H1 (cell line): ENCODE results near the gene FAM181B. TPM values are rescaled to one million over a fixed set of nuclear protein-coding genes. Genes with fewer than 3 reads are reported as not detected.

Source experiments
- CTBP2 ChIP-seq: IDR thresholded peaks from 2 replicates; pipeline ENCODE4 v1.7.0; 2011; ENCODE audit warnings: borderline replicate concordance, mild to moderate bottlenecking, moderate library complexity, mixed read lengths, low read length; ENCODE audit not compliant: insufficient read depth, insufficient read length
- EP300 ChIP-seq, 2 experiments: IDR thresholded peaks; 1 replicate in 1 of 2; 2 replicates in 1 of 2; pipeline ENCODE4 v1.6.1; 2011 to 2012; ENCODE audit warnings: low read depth in 2 of 2, low read length in 2 of 2, mild to moderate bottlenecking in 2 of 2, borderline replicate concordance in 1 of 2, inconsistent platforms in 1 of 2, moderate library complexity in 1 of 2
- polyA plus RNA-seq, 7 experiments: library from polyadenylated mRNA; depleted of rRNA in 3 of 7; stranded (reverse) in 5 of 7; unstranded in 2 of 7; fragments of >200 nt in 5 of 7; fragments of 200-250 nt in 2 of 7; gene quantifications; 1 replicate in 5 of 7; 2 replicates in 1 of 7; 4 replicates in 1 of 7; pipeline versions ENCODE4 v1.2.1 to v1.2.3, GENCODE V29; 2011 to 2013; ENCODE audit warnings: missing spikeins in 2 of 7, mixed read lengths in 2 of 7
- total RNA-seq: library from RNA; stranded (reverse); fragmentation: NEBNext Ultra II Directional; extraction: Animal tissue kit (Norgen Biotek cat#: 25700); gene quantifications from 2 replicates; pipeline ENCODE4 v1.2.1, GENCODE V29; 2021

FAM181B gene
- total and polyA plus RNA-seq, 2 of the 8 experiments (the other 6 are each of a cell fraction or from before 2014, with no cell fraction given): 0.21 to 0.37 TPM

GRCh38 chr11:82782825-82783374 is 49.2 kb upstream of the FAM181B start (continued):
- TF ChIP-seq CTBP2 (no peak), EP300 (IDR thresholded peaks at IDR 0.05; ENCODE audit: borderline replicate concordance in 1 of 2, low read depth in 2 of 2, low read length in 2 of 2) (no peak)
